Ectodermal cell (in vitro differentiated cells): ENCODE measurements around the gene CEP112.

ENCODE experiments used
- H3K27ac ChIP-seq: 2 replicates; pipeline ENCODE4 v1.7.0; 2013; ENCODE audit warnings: mild to moderate bottlenecking, low read depth, low read length; ENCODE audit not compliant: insufficient read depth, poor library complexity, severe bottlenecking
- H3K27me3 ChIP-seq: 2 replicates; pipeline ENCODE4 v1.7.0; 2013; ENCODE audit warnings: mild to moderate bottlenecking, low read length; ENCODE audit not compliant: insufficient read depth, control insufficient read depth, poor library complexity, severe bottlenecking
- H3K36me3 ChIP-seq: one replicate; pipeline ENCODE4 v1.7.0; 2013; ENCODE audit warnings: low read length; ENCODE audit not compliant: control insufficient read depth, insufficient read depth
- H3K4me1 ChIP-seq: one replicate; pipeline ENCODE4 v1.7.0; 2013; ENCODE audit warnings: low read length; ENCODE audit not compliant: control insufficient read depth, insufficient read depth
- H3K4me3 ChIP-seq: 2 replicates; pipeline ENCODE4 v1.7.0; 2013; ENCODE audit warnings: low read depth, low read length, control low read depth; ENCODE audit not compliant: insufficient read depth
- H3K9me3 ChIP-seq: 2 replicates; pipeline ENCODE4 v1.7.0; 2013; ENCODE audit warnings: mild to moderate bottlenecking, low read length, moderate library complexity; ENCODE audit not compliant: control insufficient read depth
- WGBS, 2 experiments: methylation state at CpG; one replicate each; pipeline ENCODE4 v1.1.7; 2013; ENCODE audit warnings: missing lambda C conversion rate in 2 of 2; 5-methylcytosine and 5-hydroxymethylcytosine counted together

The CEP112 gene

GRCh38 chr17:65659512-65659911, 532.4 kb downstream of the CEP112 start:
- no peaks in the 10 kb centered on the region for H3K27me3 ChIP-seq
- no peaks in the 10 kb centered on the region for H3K4me1 ChIP-seq
- 92 to 99% methylated on average over 2 to 4 of the region's 4 CpGs for WGBS, 2 experiments
- H3K9me3 ChIP-seq = no peaks in the 10 kb centered on the region
- H3K4me3 ChIP-seq = no peak overlapping the region
- no peaks in the 10 kb centered on the region for H3K36me3 ChIP-seq
- no peak overlapping the region for H3K27ac ChIP-seq

- no peaks in the 10 kb centered on the region for H3K27me3 ChIP-seq
- whole genome bisulfite sequencing, 2 experiments = 95 to 98% methylated on average over 2 of the region's 2 CpGs
- H3K36me3 ChIP-seq = no peaks in the 10 kb centered on the region
- no peak overlapping the region for H3K27ac ChIP-seq
- H3K4me3 ChIP-seq = no peak overlapping the region
- H3K9me3 ChIP-seq = no peaks in the 10 kb centered on the region
- no peaks in the 10 kb centered on the region for H3K4me1 ChIP-seq
Measured at GRCh38 chr17:65657251-65657828, 534.6 kb downstream of the CEP112 start.

- Histone ChIP-seq H3K27me3 (no peaks in the 10 kb centered on the region), H3K4me1 (no peaks in the 10 kb centered on the region), H3K4me3 (no peak overlapping the region), H3K27ac (no peak overlapping the region), H3K9me3 (no peaks in the 10 kb centered on the region), H3K36me3 (no peaks in the 10 kb centered on the region)
- WGBS, 2 experiments = 69 to 73% methylated on average over 7 of the region's 7 CpGs
Measured at GRCh38 chr17:65656390-65657250, 535.3 kb downstream of the CEP112 start.

GRCh38 chr17:65655706-65656105, 536.2 kb downstream of the CEP112 start:
- no peaks in the 10 kb centered on the region for H3K9me3 ChIP-seq
- H3K27me3 ChIP-seq = no peaks in the 10 kb centered on the region
- no peaks in the 10 kb centered on the region for H3K36me3 ChIP-seq
- 94 to 96% methylated on average over 3 of the region's 3 CpGs for WGBS, 2 experiments
- H3K27ac ChIP-seq = no peak overlapping the region
- no peaks in the 10 kb centered on the region for H3K4me1 ChIP-seq
- no peak overlapping the region for H3K4me3 ChIP-seq

GRCh38 chr17:65644545-65644944, 547.4 kb downstream of the CEP112 start:
- no peak overlapping the region for H3K27ac ChIP-seq
- no peaks in the 10 kb centered on the region for H3K4me1 ChIP-seq
- no peak overlapping the region for H3K4me3 ChIP-seq
- no peaks in the 10 kb centered on the region for H3K27me3 ChIP-seq
- no peaks in the 10 kb centered on the region for H3K9me3 ChIP-seq
- no peaks in the 10 kb centered on the region for H3K36me3 ChIP-seq
- 86 to 100% methylated on average over 1 of the region's 1 CpG for WGBS, 2 experiments

- 84 to 85% methylated on average over 8 to 9 of the region's 9 CpGs for WGBS, 2 experiments
- H3K36me3 ChIP-seq = no peaks in the 10 kb centered on the region
- H3K27ac ChIP-seq = no peak overlapping the region
- H3K4me3 ChIP-seq = no peak overlapping the region
- peaks cover 8% of the 10 kb centered on the region for H3K4me1 ChIP-seq
- no peaks in the 10 kb centered on the region for H3K27me3 ChIP-seq
- no peaks in the 10 kb centered on the region for H3K9me3 ChIP-seq
Measured at GRCh38 chr17:65638221-65638975, 553.5 kb downstream of the CEP112 start.

GRCh38 chr17:65637786-65638185, 554.1 kb downstream of the CEP112 start:
- Histone ChIP-seq H3K27me3 (no peaks in the 10 kb centered on the region), H3K36me3 (no peaks in the 10 kb centered on the region), H3K4me1 (peaks cover 8% of the 10 kb centered on the region), H3K27ac (no peak overlapping the region), H3K9me3 (no peaks in the 10 kb centered on the region), H3K4me3 (no peak overlapping the region)
- 95 to 96% methylated on average over 3 of the region's 3 CpGs for WGBS, 2 experiments

GRCh38 chr17:65634533-65634932, 557.4 kb downstream of the CEP112 start:
- 90 to 92% methylated on average over 3 of the region's 3 CpGs for WGBS, 2 experiments
- H3K9me3 ChIP-seq = no peaks in the 10 kb centered on the region
- H3K36me3 ChIP-seq = no peaks in the 10 kb centered on the region
- no peaks in the 10 kb centered on the region for H3K27me3 ChIP-seq
- peaks cover 8% of the 10 kb centered on the region for H3K4me1 ChIP-seq
- H3K4me3 ChIP-seq = no peak overlapping the region
- no peak overlapping the region for H3K27ac ChIP-seq

GRCh38 chr17:65633988-65634387, 557.9 kb downstream of the CEP112 start:
- Histone ChIP-seq H3K4me3 (no peak overlapping the region), H3K9me3 (no peaks in the 10 kb centered on the region), H3K36me3 (no peaks in the 10 kb centered on the region), H3K27ac (no peak overlapping the region), H3K27me3 (no peaks in the 10 kb centered on the region), H3K4me1 (peaks cover 8% of the 10 kb centered on the region)
